ENCODE measurements around the gene HS6ST1. TPM values are rescaled to one million over a fixed set of nuclear protein-coding genes. Genes with fewer than 3 reads are reported as not detected.

The HS6ST1 gene
- total RNA-seq, 1 donor from 2014 or later: 31.1 TPM

GRCh38 chr2:128288781-128289180 lies 29.9 kb downstream of the HS6ST1 start:
- Mint-ChIP-seq H3K4me1 (peaks cover 16% of the 10 kb centered on the region), H3K4me3 (no peak overlapping the region), H3K36me3 (peaks cover 8% of the 10 kb centered on the region), H3K27ac (no peak overlapping the region), H3K27me3 (ENCODE audit: insufficient read depth, low read depth) (no peaks in the 10 kb centered on the region), H3K9me3 (peaks cover 2% of the 10 kb centered on the region)
- peaks cover 100% of the 10 kb centered on the region for H4K20me1 ChIP-seq (ENCODE audit: low read depth)
- H3K79me2 ChIP-seq (ENCODE audit: low read depth): peaks cover 97% of the 10 kb centered on the region
- no peaks in the 10 kb centered on the region for H3F3A ChIP-seq (ENCODE audit: low read depth)
- no peak overlapping the region for H3K9ac ChIP-seq
- no peak overlapping the region for H2AFZ ChIP-seq (replicated peaks)
- H3K36me3 ChIP-seq: no peaks in the 10 kb centered on the region
- no peak for DNase-seq (ENCODE audit: low spot score)
- H3K4me3 ChIP-seq: no peak overlapping the region
- H3K9me3 ChIP-seq (ENCODE audit: low read depth): no peaks in the 10 kb centered on the region
- peaks cover 15% of the 10 kb centered on the region for H3K4me1 ChIP-seq
- H3K4me2 ChIP-seq: no peak overlapping the region
- no peaks in the 10 kb centered on the region for H3K27me3 ChIP-seq
- no peak overlapping the region for H3K27ac ChIP-seq
- TF ChIP-seq EZH2phosphoT487 (IDR thresholded peaks at IDR 0.05) (no peak), EZH2 (IDR thresholded peaks at IDR 0.05) (no peak)
- TF ChIP-seq, protein P1, sequence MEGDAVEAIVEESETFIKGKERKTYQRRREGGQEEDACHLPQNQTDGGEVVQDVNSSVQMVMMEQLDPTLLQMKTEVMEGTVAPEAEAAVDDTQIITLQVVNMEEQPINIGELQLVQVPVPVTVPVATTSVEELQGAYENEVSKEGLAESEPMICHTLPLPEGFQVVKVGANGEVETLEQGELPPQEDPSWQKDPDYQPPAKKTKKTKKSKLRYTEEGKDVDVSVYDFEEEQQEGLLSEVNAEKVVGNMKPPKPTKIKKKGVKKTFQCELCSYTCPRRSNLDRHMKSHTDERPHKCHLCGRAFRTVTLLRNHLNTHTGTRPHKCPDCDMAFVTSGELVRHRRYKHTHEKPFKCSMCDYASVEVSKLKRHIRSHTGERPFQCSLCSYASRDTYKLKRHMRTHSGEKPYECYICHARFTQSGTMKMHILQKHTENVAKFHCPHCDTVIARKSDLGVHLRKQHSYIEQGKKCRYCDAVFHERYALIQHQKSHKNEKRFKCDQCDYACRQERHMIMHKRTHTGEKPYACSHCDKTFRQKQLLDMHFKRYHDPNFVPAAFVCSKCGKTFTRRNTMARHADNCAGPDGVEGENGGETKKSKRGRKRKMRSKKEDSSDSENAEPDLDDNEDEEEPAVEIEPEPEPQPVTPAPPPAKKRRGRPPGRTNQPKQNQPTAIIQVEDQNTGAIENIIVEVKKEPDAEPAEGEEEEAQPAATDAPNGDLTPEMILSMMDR (IDR thresholded peaks at IDR 0.05): no peak

DNA sequence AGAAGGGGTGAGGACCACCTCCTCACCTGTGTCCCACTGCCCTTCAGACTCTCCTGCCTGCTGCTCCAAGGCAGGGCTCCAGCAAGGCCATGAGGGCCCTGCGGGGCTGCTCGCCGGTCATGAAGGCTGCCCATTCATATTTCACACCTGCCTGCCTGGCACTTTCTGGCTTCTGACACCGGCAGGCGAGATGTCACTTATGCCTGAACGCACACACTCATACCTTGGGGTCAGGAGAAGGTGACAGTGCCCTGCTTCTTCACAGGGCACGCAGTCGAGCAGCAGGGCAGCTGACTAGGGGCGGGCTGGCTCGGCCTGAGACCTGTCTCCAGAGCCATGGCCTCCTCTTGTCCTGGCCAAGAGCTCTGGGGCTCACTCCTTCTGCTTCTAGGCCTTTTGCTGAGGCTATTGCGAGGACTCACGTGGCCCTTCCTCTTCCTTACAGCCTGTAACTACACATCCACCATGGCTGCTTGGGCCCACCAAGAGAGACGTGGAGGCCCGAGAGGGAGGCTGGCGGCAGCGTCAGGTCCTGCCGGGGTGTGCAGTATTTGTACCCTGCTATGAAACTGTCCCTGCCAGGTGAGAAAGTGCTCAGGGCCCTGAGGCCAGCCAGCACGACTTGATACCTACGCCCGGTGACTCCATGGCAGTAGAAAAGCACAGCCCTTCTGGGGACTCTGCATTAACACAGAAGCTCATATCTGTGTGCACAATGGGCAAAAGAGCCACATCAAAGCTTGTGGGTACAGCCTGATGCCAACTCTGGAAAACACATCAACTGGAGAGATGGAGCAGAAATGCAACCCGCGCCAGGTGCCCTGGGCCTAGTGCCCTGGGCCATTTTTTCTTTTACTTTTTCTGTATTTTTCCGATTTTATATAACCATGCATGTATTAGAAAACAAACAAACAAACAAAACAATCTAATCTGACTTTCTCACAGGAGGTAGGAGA lies 30.6 kb downstream of the HS6ST1 start:
- Histone ChIP-seq H3F3A (ENCODE audit: low read depth) (no peaks in the 10 kb centered on the region), H3K79me2 (ENCODE audit: low read depth) (peaks cover 97% of the 10 kb centered on the region), H3K9me3 (ENCODE audit: low read depth) (no peaks in the 10 kb centered on the region), H3K27me3 (no peaks in the 10 kb centered on the region), H3K4me2 (no peak overlapping the region), H3K27ac (no peak overlapping the region), H3K4me1 (peaks cover 15% of the 10 kb centered on the region), H3K9ac (no peak overlapping the region), H2AFZ (replicated peaks) (no peak overlapping the region), H3K36me3 (no peaks in the 10 kb centered on the region), H3K4me3 (no peak overlapping the region), H4K20me1 (ENCODE audit: low read depth) (peaks cover 100% of the 10 kb centered on the region)
- no peak overlapping the region for H3K27ac Mint-ChIP-seq
- H3K9me3 Mint-ChIP-seq: peaks cover 2% of the 10 kb centered on the region
- peaks cover 16% of the 10 kb centered on the region for H3K4me1 Mint-ChIP-seq
- H3K36me3 Mint-ChIP-seq: peaks cover 8% of the 10 kb centered on the region
- no peaks in the 10 kb centered on the region for H3K27me3 Mint-ChIP-seq (ENCODE audit: insufficient read depth, low read depth)
- no peak overlapping the region for H3K4me3 Mint-ChIP-seq
- no peak for TF ChIP-seq EZH2 (IDR thresholded peaks at IDR 0.05)
- TF ChIP-seq, protein P1 (IDR thresholded peaks at IDR 0.05): no peak
- TF ChIP-seq EZH2phosphoT487 (IDR thresholded peaks at IDR 0.05): no peak
- DNase-seq (ENCODE audit: low spot score): no peak

DNA sequence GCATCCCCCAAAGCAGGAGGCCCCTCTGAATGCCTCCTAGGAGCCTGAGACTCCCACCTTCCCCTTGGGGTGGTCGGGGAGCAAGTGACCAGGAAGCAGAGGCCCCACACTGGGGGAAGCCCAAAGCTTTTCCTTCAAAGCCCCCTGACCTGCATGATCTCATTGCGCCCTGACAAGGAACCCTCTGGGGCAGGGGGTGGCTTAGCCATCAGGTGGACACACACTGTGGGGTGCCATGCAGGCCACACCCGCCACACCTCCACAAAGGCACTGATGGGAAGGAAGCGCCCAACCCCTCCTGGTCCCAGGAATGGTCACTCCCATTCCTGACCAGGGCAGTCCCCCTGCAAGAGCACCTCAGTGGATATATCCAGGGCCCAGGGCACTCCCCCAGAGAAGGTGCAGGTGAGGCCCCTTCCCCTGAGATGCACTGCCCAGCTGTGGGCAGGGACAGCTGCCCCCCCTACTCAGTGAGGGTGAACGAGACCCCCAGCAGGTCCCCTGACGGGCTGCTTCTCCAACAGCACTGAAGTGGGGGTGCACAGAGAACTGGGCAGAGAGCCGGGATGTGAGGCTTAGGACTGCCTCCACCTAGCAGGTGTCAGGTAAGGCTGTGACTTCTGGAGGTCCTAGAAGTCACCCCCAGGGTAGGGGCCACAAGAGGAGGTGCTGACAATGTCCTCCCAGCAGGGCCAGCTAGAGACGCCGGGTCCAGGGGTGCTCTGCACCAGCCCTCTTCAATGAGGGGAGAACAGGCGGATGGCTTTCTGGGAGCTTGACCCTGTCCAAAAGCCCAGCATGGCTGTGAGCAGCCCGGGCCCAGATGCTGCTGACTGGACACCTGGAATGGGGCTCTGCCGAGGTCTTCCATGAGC lies 31.5 kb downstream of the HS6ST1 start:
- no peak overlapping the region for H2AFZ ChIP-seq (replicated peaks)
- H3K9ac ChIP-seq: no peak overlapping the region
- Mint-ChIP-seq H3K9me3 (peaks cover 2% of the 10 kb centered on the region), H3K27me3 (ENCODE audit: insufficient read depth, low read depth) (no peaks in the 10 kb centered on the region), H3K4me1 (peaks cover 16% of the 10 kb centered on the region), H3K27ac (no peak overlapping the region), H3K4me3 (no peak overlapping the region), H3K36me3 (peaks cover 8% of the 10 kb centered on the region)
- DNase-seq (ENCODE audit: low spot score): no peak
- H3F3A ChIP-seq (ENCODE audit: low read depth): no peaks in the 10 kb centered on the region
- no peaks in the 10 kb centered on the region for H3K27me3 ChIP-seq
- H3K79me2 ChIP-seq (ENCODE audit: low read depth): peaks cover 96% of the 10 kb centered on the region
- H3K9me3 ChIP-seq (ENCODE audit: low read depth): no peaks in the 10 kb centered on the region
- no peak overlapping the region for H3K27ac ChIP-seq
- no peak overlapping the region for H3K4me2 ChIP-seq
- peaks cover 15% of the 10 kb centered on the region for H3K4me1 ChIP-seq
- no peak overlapping the region for H3K4me3 ChIP-seq
- no peaks in the 10 kb centered on the region for H3K36me3 ChIP-seq
- H4K20me1 ChIP-seq (ENCODE audit: low read depth): peaks cover 100% of the 10 kb centered on the region
- TF ChIP-seq, protein P1 (IDR thresholded peaks at IDR 0.05): no peak
- TF ChIP-seq EZH2 (IDR thresholded peaks at IDR 0.05): no peak
- TF ChIP-seq EZH2phosphoT487 (IDR thresholded peaks at IDR 0.05): no peak

All from neural progenitor cell (in vitro differentiated cells).